Suprapubic skin (tissue), 4 donors: ENCODE data around the gene ITSN1.

Experiments
- POLR2A ChIP-seq, 2 donors: fragments of 450-650 bp; IDR thresholded peaks; one replicate each; pipeline ENCODE4 v1.6.1; 2017; ENCODE audit warnings: antibody characterized with exemption in 2 of 2, mild to moderate bottlenecking in 2 of 2, moderate library complexity in 2 of 2
- POLR2AphosphoS5 ChIP-seq, 3 donors: sonication (generic); formaldehyde crosslinking; IDR thresholded peaks; one replicate each; pipeline ENCODE4 v1.6.1; 2017; ENCODE audit warnings: antibody characterized with exemption in 3 of 3
- TF ChIP-seq, protein P1 (sequence below), 2 donors: fragments of 200-600 bp in 1 of 2; fragments of 450-650 bp in 1 of 2; sonication (generic) in 1 of 2; IDR thresholded peaks; one replicate each; pipeline ENCODE4 v1.5.1; 2016 to 2019; ENCODE audit warnings: antibody characterized with exemption in 2 of 2, mild to moderate bottlenecking in 1 of 2, moderate library complexity in 1 of 2

DNA sequence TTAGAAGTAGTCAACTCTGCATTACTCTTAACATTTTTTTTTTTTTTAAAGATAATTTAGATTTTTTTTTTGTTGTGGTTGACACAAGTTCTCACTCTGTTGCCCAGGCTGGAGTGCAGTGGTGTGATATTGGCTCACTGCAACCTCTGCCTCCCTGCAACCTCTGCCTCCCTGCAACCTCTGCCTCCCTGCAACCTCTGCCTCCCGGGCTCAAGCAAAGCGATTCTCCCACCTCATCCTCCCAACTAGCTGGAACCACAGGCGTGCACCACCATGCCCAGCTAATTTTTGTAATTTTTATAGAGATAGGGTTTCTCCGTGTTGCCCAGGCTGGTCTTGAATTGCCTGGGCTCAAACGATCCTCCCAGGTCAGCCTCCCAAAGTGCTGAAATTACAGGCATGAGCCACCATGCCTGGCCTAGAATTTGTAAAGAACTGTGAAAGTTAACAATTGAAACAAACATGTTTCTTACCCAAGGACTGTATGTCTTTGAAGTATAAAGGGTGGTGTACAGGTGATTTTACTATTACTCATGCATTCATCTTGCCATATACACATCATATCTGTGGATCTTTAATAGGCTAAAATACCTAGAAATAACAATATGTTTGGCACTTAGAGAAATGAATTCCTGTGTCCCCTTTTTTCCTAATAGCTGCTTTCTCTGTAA, 158.6 kb downstream of the ITSN1 start:
- no peak for TF ChIP-seq POLR2A (IDR thresholded peaks at IDR 0.05)
- TF ChIP-seq, protein P1, sequence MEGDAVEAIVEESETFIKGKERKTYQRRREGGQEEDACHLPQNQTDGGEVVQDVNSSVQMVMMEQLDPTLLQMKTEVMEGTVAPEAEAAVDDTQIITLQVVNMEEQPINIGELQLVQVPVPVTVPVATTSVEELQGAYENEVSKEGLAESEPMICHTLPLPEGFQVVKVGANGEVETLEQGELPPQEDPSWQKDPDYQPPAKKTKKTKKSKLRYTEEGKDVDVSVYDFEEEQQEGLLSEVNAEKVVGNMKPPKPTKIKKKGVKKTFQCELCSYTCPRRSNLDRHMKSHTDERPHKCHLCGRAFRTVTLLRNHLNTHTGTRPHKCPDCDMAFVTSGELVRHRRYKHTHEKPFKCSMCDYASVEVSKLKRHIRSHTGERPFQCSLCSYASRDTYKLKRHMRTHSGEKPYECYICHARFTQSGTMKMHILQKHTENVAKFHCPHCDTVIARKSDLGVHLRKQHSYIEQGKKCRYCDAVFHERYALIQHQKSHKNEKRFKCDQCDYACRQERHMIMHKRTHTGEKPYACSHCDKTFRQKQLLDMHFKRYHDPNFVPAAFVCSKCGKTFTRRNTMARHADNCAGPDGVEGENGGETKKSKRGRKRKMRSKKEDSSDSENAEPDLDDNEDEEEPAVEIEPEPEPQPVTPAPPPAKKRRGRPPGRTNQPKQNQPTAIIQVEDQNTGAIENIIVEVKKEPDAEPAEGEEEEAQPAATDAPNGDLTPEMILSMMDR (IDR thresholded peaks at IDR 0.05): no peak
- no peak for TF ChIP-seq POLR2AphosphoS5 (IDR thresholded peaks at IDR 0.05)
